Measurements from ENCODE around the gene ARHGAP6.
"Not testable (repeated sequence)": the region's sequence is repeated elsewhere in the genome, so short reads cannot be mapped to it uniquely, and the experiment has no call there.

- not testable (repeated sequence) for TF ChIP-seq JUN (IDR thresholded peaks at IDR 0.05; ENCODE audit: borderline replicate concordance, insufficient read depth, insufficient read length, low read depth); CTCF (IDR thresholded peaks at IDR 0.05; ENCODE audit: extremely low read depth in 1 of 2, insufficient read depth in 1 of 2, low read depth in 1 of 2, low read length in 2 of 2); MYC (IDR thresholded peaks at IDR 0.05; ENCODE audit: low read depth, low read length); POLR2A (IDR thresholded peaks at IDR 0.05; ENCODE audit: low read depth, low read length); POLR2AphosphoS5 (IDR thresholded peaks at IDR 0.05; ENCODE audit: insufficient read depth, low read depth, low read length); FOS (IDR thresholded peaks at IDR 0.05; ENCODE audit: borderline replicate concordance, insufficient read depth, low read length)
Measured at GRCh38 chrX:11123087-11123486, 542.6 kb downstream of the ARHGAP6 start.
